Inferior parietal cortex (tissue), 1 donor: ENCODE measurements around the gene LAMA4.
"Not testable (repeated sequence)": the region's sequence is repeated elsewhere in the genome, so short reads cannot be mapped to it uniquely, and the experiment has no call there.

Experiments used
- DNase-seq: peaks from one replicate; pipeline ENCODE4 v3.0.0-alpha.2; 2016; ENCODE audit errors: extremely low spot score

LAMA4 gene

DNA sequence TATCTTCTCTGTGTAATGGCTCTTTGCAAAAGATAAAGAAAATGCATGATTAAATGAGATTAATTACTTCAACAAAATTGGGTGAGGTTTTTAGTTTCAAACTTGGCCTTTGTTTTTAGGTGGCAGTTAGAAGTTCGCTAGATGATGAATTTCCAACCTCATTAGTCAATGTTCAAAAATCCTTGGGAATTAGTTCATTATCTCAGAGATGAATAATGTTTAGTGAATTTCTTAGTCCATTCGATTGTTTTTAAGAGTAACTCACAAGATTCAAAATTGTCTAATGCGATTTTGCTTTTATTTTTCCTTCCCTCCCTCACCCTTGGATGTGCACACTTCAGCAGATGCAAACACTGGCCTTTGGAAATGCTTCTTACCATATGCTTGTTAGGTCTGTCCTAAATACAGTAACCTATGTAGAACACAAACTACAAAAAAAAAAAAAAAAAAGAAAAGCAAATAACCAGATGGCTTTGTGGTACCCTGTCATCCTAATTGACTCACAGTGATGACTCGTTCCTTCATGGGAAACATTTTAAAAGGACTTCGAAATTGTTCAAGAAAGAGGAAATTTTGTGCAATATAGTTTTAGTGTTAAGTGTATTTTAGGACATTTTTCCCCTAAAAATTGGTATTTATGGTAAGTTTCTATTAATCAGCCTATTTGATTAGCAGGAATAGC, 100.3 kb downstream of the LAMA4 start:
- DNase-seq: no peak

DNA sequence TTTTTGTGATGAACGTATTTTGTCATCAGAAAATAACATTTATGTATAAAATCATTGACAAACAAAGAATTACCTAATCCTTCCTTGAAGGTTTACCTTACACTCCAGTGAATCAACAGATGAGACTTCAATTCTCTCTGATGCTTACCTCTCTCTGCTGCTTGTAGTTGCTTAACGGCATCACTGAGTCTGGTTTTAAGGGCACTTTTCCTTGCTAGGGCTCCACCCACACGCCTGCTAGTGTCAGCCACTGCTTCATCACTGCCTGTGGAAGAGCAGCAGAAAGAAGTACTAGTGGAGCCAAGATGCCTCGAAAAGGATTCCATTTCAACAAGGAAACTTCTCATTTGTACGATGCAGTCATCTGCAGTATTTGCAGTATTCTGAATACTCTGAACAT, 104.0 kb downstream of the LAMA4 start:
- peak; percentile 11 for DNase-seq

DNA sequence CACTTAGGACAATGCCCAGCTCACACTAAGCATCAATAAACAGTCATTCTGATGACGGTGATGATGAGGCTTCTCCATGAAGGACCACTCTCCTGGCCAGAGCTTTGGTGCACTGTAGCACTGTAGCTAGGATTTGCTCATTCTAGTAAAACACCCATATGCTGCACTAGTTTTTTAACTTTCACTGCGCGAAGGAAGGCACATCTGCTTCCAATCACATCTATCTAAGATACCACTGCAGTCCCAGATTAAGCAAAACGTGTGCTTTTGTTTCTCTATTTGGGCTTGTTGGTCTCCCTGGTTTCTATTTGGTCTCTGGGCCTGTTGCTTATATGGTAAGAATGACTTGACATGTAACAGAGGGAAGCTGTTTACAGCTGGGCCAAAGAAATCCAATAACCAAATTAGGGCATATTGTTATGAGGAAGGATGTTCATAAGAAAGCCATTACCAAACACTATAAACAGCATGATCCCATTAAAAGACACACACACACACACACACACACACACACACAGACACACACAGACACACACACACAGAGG, 104.6 kb downstream of the LAMA4 start:
- no peak for DNase-seq

DNA sequence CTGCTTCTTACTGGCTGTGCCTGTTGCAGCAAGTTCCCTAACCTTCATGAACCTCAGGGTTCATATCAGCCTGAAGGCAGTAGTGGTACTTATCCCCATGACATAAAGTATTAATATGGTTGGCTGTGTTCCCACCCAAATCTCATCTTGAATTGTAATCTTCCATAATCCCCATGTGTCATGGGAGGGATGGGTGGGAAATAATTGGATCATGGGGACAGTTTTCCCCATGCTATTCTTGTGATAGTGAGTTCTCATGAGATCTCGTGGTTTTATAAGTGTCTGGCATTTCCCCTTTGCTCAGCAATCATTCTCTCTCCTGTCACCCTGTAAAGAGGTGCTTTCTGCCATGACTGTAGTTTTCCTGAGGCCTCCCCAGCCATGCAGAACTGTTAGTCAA, 105.1 kb downstream of the LAMA4 start:
- DNase-seq: no peak

DNA sequence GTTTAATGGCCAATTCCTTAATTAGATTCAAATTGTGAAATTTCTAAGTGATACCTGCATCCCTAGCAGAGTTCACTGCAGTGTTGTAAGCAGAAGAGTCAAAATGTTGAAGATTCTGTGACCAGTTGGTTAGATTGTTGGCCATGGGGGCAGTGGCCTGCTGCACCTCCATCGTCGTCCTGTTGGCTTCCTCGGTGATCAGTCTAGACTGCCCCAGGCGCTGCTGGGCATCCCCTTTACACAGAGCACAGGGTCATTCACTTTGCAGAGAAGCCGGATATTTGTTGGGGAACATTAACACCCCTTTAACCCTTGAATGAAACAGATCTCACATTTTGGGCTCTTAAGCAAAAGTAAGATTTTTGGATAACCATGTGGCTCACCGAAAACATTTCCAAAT, 106.3 kb downstream of the LAMA4 start:
- DNase-seq: no peak

DNA sequence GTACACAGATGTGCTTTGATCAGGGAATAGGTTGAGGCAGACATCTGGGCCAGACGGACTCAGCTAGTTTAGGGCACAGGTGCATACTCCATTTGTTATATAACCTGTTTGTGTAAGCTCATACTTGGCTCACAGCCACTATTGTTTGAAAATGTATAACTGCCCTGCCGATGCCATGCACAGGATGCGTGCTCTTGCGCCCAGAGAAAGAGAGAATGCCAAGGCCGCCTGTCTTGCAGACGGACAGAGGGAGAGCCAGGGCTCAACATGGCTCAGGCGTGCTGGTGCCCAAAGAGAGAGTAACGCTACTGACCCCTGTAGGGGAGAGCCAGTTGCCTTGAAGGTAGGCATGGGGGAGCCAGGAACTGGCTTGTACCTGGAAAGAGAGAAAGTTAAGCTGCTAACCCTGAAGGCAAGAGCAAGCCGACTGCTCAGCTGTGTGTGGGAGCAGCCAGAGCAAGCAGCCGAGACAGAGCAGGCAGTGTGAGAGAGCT, 109.2 kb downstream of the LAMA4 start:
- DNase-seq: no peak

DNA sequence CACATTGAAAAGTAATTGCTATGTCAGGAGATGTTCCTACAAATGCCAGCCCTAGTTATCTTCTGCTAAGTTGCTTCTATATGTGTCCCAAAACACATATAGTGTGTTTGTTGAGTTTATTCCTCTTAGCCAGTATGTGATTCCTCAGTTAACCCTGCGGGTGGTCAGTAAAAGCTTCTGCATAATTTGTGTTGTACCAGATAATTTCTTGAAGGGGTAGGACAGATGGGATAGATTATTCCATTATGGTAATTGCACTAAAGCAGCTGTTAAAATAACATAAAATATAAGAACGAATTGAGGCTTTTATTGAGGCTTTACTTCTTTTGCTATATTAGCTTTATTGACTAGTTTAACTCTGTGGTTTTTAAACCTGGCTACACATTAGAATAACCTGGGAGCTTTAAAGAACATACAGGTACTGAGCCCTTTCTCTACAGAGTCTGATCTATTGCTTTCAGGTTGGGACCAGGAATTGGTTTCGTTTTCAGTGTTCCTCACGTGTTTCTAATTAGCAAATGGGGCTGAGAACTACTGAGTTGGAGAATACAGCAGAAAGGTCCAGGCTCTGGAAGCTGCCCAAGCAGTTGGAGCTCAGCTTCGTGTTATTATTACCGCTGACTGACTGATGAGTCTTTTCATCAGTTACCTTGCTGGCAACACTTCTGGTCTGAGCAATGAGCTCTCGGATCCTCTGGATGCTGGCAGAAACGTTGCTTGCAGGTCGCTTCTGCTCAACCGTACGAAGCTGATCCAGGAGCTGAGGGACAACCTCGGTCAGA, 110.0 kb downstream of the LAMA4 start:
- DNase-seq: no peak

DNA sequence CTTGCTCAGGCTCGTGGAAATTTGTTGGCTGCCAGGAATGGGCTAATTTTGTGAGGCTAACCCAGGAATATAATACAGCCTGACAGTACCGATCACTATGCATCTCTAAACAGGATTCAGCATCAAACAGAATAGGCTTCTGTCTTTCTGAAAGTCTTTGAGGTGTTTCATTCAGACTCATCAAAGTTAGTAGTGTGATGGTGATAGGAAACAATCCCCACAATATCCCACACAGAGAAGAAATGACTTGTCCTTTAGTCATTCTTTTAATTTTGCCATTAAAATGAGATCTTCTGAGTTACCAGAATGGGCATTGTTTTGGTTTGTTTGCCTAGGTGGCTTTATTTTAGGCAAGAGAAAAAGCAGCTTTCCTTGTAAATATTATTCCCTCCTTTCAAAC, 112.7 kb downstream of the LAMA4 start:
- DNase-seq: no peak

DNA sequence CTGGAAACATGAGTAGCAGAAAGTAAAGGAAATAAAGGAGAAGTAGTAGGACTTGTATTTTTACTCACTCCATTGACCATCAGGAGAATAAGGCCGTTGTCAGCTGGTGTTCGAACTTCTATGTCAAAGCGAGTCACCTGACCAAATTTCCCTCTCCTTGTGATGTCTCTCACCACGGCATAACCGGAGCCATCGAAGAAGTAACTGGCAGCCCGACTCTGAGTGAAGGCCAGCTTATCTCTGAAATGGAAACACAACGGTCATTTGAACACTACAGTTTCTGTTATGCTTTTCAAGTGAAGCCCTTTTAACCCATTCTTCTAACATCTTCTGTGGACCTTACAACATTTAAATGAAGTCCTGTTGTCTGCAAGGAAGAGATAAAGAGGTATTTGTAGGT, 115.3 kb downstream of the LAMA4 start:
- DNase-seq: no peak

DNA sequence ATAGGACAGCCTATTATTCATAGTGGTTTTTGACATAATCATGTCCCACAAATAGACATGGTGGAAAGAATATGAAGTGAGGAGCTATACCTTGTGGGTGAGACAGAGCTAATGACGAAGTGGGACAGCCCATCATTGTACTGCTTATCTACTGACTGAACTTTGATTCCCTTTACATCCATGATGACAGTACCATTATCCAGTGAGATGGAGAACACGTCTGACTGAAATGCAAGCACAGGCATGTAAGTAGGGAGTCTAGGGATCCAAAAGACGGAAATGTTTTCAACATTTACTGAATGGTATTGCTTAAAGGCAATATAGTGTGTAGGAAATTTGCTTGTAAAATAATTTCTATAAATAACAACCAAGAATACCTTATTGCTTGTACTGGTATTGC, 123.5 kb downstream of the LAMA4 start:
- no peak for DNase-seq

DNA sequence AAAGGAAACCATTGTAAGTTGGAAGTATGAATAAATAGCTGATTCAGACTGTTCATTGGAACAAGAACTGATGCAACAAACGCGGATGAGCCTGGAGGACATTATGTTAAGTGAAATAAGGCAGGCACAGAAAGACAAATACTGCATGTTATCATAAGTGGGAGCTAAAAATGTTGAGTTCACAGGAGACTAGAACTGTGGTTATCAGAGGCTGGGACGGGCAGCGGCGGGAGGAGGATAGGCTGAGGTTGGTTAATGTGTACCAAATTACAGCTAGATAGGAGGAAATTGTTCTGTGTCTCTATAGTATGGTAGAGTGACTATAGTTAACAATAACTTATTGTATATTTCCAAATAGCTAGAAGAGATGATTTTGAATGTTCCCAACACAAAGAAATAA, 126.2 kb downstream of the LAMA4 start:
- no peak for DNase-seq

DNA sequence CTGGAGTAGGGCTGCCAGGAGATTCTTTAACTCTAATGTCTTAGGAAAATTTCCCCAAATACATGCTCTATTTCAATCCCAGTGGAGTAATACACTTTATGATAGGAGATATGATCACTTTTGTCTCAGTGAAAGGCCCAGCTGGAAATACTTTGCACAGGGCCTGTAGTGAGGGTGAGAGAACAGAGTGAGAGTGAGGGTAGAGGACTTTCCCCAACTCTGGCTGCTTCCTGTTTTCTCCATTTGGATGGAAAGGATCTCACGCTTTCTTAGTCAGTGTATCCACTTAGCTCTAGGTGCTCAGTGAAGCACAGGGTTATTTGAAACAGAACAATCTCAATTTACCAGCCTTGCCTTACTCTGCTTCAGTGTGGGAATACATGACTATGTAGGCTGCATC, 130.4 kb downstream of the LAMA4 start:
- no peak for DNase-seq

DNA sequence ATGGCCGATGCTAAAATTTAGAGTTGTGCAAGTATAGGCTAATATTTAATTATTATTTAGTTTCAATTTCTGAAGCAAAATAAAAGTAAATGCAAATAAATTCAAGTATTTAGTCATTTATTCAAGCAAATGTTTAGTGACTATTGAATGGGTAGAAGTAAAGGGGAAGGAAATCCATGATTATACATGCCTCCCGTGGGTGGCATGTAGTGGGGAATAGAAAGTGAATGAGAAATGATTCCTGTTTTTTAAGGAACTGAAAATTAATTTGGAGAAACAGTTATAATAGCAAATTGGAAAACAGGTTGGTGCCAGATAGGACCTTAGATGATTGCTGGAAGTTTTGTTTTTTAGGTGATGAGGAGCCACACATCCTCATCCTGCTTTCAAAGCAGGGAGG, 131.6 kb downstream of the LAMA4 start:
- DNase-seq: no peak

DNA sequence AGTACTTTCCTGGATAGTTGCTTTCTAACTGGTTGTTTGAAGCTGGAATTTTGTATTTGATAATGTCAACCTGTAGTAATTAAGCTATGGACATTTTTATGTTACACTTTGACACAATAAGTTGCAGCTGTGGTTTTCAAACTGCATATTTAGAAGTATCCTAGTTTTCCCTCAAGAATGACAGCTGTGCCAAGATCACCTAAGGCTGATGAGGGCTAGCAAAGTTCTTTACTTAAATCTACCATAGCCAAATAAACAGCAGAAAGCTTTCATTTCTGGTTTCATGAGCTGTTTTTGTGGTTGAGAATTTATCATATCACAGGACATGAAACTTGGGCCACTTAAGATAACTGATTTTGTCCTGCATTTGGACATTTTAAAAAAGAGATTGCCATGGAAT, 136.3 kb downstream of the LAMA4 start:
- DNase-seq: no peak

DNA sequence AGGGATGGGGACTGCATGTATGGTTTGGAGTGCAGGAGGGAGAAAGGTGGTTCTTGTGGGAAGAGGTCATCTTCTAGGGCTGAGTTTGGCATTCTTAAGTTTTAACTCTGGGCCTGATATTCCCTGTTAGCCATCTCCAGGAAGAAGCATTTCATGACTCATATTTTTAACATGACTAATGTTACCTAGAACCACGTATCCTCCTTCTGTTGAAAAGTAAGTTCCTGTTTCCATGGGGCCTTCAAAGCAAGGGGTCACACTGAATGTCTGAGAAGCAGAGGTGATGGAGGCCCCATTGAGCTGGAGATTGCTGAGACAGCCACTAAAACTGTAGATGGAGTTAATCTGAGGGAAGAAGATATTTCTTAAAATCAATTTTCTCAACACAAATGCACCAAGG, 136.8 kb downstream of the LAMA4 start:
- no peak for DNase-seq

DNA sequence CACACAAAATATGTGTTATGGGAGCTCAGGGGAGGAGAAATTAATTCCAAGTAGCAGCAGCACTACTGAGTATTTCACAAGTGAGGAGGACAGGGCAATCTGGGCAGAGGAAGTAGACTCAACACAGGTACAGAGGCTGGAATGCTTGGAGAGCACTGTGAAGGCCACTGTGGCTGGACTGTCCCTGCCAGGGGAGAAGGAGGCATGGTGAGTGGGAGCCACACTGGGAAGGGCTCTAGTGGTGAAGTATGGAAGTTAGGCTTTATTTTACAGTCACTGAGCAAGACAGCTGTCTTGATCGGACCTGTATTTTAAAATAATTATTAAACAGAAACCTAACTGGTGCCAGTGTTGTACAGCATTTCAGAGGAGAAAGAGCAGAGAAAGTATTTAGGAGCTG, 138.1 kb downstream of the LAMA4 start:
- DNase-seq: no peak

DNA sequence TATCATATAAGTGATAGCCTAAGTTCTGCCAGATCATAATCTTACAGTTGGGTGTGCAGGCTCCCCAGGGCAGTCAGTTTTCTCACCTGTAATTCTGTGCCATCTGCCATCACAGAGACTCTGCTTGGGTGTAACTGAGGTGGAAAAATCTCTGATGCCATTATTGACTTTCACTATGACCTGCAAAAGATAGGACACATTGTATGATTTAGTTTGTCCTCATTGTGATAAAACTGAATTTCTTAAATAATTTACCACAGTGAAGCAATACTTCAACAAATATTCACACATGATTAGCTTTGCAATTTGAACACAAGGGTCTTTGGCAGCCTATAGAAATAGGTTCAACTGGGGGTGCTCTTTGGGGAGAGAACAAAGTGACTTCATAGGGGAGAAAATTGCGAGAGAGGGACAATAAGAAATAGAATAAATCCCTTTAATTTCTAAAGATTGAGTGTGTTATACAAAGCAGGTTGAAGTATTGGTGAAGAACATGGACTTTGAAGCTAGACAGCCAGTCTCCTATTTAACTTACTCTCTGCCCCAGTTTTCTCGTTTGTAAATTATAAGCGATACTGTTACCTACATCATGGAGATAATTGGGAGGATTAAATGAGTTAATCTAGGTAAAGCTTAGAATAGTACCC, 139.7 kb downstream of the LAMA4 start:
- DNase-seq: no peak

DNA sequence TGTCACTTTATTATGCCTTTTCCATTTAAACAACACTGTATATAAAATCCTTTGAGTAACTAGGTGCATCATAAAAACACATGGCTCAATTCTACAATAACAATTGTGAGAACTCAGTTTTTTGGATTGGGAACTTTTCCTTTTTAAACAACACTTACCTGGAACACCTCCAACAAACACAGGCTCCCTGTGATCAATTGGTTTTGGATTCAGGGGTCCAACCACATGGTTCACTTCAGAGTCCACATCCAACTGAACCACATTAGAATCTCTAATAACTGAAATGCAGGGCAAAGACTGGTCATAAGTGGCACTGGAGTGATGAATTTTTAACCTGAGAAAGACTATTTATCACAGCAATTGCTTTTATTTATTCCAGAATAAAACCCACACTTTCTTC, 140.4 kb downstream of the LAMA4 start:
- no peak for DNase-seq

DNA sequence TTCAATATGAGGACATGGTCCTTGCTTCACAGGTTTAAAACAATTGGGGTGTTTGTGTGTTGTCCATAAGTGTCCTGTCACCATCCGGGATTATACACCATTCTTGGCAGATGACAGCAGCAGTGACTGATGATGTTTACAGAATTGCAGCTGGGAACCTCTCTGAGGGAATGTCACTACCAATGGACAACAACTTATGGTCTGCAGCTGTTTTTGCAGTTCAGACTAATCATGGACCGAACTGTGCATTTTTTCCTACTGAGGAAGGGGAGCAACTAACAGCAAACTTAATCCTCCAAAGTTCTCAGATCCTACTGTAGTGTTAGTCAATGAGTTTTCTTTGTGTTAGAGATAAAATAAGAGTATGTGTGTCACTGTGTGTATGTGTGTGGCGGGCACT, 140.9 kb downstream of the LAMA4 start:
- DNase-seq: peak; percentile 31

DNA sequence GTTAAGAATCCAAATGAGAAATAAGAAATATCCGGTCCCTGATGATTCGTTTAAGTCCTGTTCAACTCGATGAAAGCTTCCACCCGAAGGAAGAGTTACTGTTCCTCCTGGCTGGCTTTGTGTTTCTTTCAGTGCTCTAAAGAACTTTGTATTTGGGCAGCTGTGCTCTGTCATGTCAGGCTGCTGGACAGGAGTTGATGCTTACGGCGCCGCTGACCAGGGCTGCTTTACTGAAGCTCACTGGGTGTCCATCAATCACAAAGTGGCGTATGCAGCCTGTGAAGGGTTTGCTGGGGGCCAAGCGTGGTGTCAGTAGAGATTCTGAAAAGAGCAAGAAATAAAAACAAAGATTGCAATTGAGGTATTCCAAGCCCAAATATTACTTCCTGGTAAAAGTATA, 145.1 kb downstream of the LAMA4 start:
- DNase-seq: no peak

DNA sequence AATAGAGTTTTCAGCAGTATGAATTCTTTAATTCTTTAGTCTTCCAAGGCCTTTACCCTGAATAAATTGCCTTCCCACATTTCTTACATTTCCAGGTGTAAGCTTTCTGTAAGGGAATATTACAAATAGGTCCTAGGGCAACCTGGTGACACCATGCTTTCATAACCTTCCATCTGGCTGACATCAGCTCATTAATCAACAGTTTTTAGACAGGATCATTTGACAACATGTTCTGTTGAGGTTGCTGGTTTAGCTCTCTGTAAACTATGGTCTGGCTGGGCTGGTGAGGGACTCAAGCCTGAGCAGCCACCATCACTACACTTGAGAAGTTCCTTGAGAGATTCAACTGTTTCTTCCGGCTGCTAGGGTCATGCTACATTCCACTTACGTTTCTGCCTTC, 147.8 kb downstream of the LAMA4 start:
- DNase-seq: no peak

DNA sequence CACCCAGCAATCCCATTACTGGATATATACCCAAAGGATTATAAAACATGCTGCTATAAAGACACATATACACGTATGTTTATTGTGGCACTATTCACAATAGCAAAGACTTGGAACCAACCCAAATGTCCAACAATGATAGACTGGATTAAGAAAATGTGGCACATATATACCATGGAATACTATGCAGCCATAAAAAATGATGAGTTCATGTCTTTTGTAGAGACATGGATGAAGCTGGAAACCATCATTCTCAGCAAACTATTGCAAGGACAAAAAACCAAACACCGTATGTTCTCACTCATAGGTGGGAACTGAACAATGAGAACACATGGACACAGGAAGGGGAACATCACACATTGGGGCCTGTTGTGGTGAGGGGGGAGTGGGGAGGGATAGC, 148.3 kb downstream of the LAMA4 start:
- DNase-seq: not testable (repeated sequence)

DNA sequence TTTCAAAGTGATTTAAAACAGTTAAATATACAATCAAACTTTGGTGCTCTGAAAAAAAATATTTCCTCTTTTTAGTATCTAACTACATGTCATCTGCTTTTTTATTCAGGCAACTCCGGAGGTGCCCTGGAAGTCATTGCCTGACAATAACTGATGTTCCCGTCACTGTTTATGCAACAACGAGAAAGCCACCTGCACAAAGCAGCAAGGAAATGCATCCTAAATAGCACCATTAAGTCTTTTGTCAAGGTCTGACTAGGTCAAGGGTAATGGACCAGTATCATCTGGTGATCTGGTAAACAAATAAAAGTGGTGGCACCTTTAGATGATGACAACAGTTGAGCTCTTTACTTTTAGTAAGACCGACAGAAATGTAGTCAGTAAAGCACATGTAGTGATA, 153.8 kb downstream of the LAMA4 start:
- no peak for DNase-seq
